Tibial artery (tissue), 4 donors: ENCODE results near the gene SMPD3.

ENCODE experiments used
- DNase-seq, 2 donors: peaks; one replicate each; pipeline ENCODE4 v3.0.0-alpha.2; 2019
- H3K27ac ChIP-seq, 2 donors: fragments of 200-600 bp; sonication (generic) in 1 of 2; 1 replicate in 1 of 2; 2 replicates in 1 of 2; pipeline ENCODE4 v1.5.1; 2018 to 2019; ENCODE audit warnings: mild to moderate bottlenecking in 1 of 2
- H3K27me3 ChIP-seq, 2 donors: fragments of 200-600 bp; sonication (generic) in 1 of 2; one replicate each; pipeline versions ENCODE4 v1.5.1 to v1.6.0; 2016 to 2019
- H3K36me3 ChIP-seq, 3 donors: fragments of 200-600 bp; sonication (generic) in 2 of 3; one replicate each; pipeline ENCODE4 v1.5.1; 2016 to 2019; ENCODE audit warnings: mild to moderate bottlenecking in 2 of 3
- H3K4me1 ChIP-seq, 4 donors: fragments of 200-600 bp; sonication (generic) in 2 of 4; 1 replicate in 3 of 4; 2 replicates in 1 of 4; pipeline ENCODE4 v1.5.1; 2016 to 2019
- H3K4me3 ChIP-seq, 2 donors: fragments of 200-600 bp; sonication (generic) in 1 of 2; 1 replicate in 1 of 2; 2 replicates in 1 of 2; pipeline ENCODE4 v1.5.1; 2018 to 2019; ENCODE audit warnings: mild to moderate bottlenecking in 2 of 2
- H3K9me3 ChIP-seq, 3 donors: fragments of 200-600 bp; sonication (generic) in 1 of 3; one replicate each; pipeline ENCODE4 v1.5.1; 2016 to 2019
- intact Hi-C: fragments of 100-400 bp; cut with DNase I; formaldehyde crosslinking; loops from one replicate; pipeline ENCODE4 v1.15.0; 2023; ENCODE audit warnings: low total_unique reads
- TF ChIP-seq, protein P1 (sequence below), 2 experiments: fragments of 200-600 bp in 1 of 2; fragments of 450-650 bp in 1 of 2; IDR thresholded peaks; one replicate each; pipeline ENCODE4 v1.5.1; 2017 to 2019; ENCODE audit warnings: antibody characterized with exemption in 2 of 2, mild to moderate bottlenecking in 1 of 2, moderate library complexity in 1 of 2

The SMPD3 gene

DNA sequence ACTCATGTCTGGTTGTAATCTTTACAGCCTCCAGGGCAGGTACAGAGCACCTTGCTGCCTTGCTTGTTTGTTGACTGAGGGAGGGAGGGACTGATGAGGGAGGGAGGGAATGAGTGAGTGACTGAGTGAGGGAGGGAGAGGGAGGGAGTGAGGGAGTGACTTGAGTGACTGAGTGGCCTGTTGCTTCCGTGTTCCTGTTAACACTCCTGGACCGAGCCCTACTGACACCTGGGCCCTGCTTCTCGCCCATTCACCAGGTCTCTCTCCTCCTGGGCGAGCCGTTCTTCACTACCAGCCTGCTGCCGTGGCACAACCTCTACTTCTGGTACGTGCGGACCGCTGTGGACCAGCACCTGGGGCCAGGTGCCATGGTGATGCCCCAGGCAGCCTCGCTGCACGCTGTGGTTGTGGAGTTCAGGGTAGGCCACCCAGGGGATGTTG, 96.3 kb downstream of the SMPD3 start:
- H3K27me3 ChIP-seq, result no peaks in the 10 kb centered on the region
- no peak for DNase-seq
- no peak overlapping the region for H3K27ac ChIP-seq
- H3K4me1 ChIP-seq, result no peaks in the 10 kb centered on the region
- intact Hi-C loops, result no loop called here
- peaks cover 69 to 100% (median 98%) of the 10 kb centered on the region in 3 donors for H3K36me3 ChIP-seq
- H3K4me3 ChIP-seq, result no peak overlapping the region
- H3K9me3 ChIP-seq, result no peaks in the 10 kb centered on the region
- TF ChIP-seq, protein P1, sequence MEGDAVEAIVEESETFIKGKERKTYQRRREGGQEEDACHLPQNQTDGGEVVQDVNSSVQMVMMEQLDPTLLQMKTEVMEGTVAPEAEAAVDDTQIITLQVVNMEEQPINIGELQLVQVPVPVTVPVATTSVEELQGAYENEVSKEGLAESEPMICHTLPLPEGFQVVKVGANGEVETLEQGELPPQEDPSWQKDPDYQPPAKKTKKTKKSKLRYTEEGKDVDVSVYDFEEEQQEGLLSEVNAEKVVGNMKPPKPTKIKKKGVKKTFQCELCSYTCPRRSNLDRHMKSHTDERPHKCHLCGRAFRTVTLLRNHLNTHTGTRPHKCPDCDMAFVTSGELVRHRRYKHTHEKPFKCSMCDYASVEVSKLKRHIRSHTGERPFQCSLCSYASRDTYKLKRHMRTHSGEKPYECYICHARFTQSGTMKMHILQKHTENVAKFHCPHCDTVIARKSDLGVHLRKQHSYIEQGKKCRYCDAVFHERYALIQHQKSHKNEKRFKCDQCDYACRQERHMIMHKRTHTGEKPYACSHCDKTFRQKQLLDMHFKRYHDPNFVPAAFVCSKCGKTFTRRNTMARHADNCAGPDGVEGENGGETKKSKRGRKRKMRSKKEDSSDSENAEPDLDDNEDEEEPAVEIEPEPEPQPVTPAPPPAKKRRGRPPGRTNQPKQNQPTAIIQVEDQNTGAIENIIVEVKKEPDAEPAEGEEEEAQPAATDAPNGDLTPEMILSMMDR (IDR thresholded peaks at IDR 0.05), result no peak

DNA sequence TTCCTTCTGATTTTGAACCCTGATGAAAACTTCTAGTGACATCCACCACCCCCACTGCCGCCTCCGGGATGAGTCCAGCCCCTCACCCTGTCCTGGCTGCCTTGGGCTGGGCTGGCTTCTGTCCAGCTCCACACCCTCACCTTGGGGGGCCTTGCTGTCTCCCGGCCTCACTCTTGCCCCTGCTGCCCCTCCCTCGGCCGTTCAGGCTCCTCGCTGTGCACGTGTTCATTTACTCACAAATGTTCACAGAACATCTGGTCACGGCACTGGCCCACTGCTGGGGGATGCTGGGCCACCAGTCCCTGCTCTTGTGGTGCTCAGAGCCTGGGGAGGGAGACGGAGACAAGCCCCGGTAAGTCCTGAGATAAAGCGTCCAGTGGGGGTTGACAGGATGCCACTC, 96.8 kb downstream of the SMPD3 start:
- DNase-seq, result no peak
- peaks cover 68 to 100% (median 98%) of the 10 kb centered on the region in 3 donors for H3K36me3 ChIP-seq
- no peaks in the 10 kb centered on the region for H3K4me1 ChIP-seq
- no peaks in the 10 kb centered on the region for H3K9me3 ChIP-seq
- no peak overlapping the region for H3K4me3 ChIP-seq
- no peaks in the 10 kb centered on the region for H3K27me3 ChIP-seq
- no peak overlapping the region for H3K27ac ChIP-seq
- intact Hi-C loops, result no loop called here
- TF ChIP-seq, protein P1 (IDR thresholded peaks at IDR 0.05), result no peak

DNA sequence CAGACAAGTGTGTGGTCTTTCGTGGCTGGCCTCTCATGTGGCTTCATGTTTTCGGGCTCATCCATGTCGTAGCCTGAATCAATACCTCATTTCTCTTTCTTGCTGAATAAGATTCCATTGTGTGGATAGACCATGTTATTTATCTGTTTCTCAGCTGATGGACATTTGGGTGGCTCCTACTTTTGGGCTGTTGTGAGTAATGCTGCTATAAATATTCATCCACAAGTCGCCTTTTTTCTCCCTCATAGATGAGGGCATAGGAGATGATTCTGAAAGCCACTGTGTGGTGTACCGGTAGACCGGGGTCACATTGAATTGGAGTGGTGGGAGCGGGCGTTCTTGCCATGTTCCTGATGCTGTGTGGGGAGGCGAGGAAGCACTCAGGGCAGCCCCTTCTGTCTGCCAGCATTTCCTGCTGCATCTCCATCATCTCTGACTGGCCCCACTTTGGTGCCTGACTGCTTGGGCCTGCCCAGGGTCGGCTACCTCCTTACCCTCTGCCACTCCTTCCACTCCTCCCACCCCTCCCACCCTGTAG, 97.4 kb downstream of the SMPD3 start:
- no peaks in the 10 kb centered on the region for H3K4me1 ChIP-seq
- H3K4me3 ChIP-seq, result no peak overlapping the region
- no peak for DNase-seq
- intact Hi-C loops, result no loop called here
- H3K9me3 ChIP-seq, result no peaks in the 10 kb centered on the region
- no peaks in the 10 kb centered on the region for H3K27me3 ChIP-seq
- peaks cover 68 to 100% (median 98%) of the 10 kb centered on the region in 3 donors for H3K36me3 ChIP-seq
- H3K27ac ChIP-seq, result no peak overlapping the region
- TF ChIP-seq, protein P1 (IDR thresholded peaks at IDR 0.05), result no peak

DNA sequence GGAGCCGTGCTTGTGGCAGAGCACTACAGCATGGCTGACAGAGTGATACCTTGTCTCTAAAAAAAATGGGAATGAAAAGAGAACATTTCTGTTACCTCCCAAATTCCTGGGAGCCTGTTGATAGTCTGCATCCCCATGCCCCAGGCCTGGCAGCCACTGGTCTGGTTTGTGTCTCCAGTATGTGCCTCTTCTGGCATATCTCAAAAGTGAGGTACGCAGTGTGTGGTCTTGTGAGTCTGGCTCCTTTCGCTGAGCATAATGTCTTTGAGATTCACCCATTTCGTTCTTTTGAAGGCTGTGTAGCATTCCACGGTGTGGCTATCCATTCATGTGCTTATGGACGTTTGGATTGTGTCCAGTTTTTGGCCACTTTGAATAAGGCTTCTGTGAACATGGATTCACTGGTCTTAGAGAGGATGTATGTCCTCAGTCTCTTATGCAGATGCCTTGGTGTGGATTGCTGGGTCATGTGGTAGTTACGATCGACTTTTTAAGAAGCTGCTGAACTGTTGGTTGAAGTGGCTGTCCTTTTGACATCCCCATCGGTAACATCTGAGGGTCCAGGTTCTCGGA, 98.4 kb downstream of the SMPD3 start:
- Histone ChIP-seq H3K27ac (no peak overlapping the region), H3K36me3 (peaks cover 69 to 100% (median 98%) of the 10 kb centered on the region in 3 donors), H3K27me3 (no peaks in the 10 kb centered on the region), H3K4me1 (no peaks in the 10 kb centered on the region), H3K4me3 (no peak overlapping the region), H3K9me3 (no peaks in the 10 kb centered on the region)
- intact Hi-C loops, result no loop called here
- DNase-seq, result no peak
- TF ChIP-seq, protein P1 (IDR thresholded peaks at IDR 0.05), result no peak

DNA sequence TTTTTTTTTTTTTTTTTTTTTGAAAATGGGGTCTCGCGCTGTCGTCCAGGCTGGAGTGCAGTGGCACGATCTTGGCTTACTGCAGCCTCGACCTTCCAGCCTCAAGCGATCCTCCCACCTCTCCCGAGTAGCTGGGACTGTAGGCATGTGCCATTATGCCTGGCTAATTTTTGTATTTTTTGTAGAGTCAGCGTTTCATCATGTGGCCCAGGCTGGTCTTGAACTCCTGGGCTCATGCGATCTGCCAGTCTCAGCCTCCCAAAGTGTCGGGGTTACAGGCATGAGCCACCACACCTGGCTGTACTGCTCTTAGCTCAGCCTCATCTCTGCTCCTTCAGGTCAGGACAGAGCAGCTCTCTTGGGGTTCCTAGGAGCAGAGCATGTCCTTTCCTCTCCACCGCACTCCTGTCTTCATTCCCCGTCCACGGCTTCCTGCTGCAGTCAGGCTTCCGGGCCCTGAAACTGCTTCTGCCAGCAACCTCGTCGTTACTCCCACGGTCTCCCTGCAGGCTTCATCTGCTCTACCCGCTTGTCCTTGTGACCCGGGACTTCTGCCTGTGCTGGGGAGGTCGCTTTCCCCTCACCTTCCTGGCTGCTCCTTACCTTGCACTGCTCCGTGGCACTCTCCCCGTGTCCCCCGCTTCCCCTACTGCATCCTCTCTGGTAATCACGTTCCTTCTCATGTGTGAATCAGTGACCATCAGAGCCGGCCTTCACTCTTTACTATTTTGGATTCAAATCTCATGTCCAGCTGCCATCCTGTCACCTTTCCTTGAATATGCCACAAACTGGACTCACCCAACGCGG, 99.5 kb downstream of the SMPD3 start:
- Histone ChIP-seq H3K4me1 (no peaks in the 10 kb centered on the region), H3K36me3 (peaks cover 60 to 91% (median 88%) of the 10 kb centered on the region in 3 donors), H3K27me3 (no peaks in the 10 kb centered on the region), H3K9me3 (no peaks in the 10 kb centered on the region), H3K4me3 (no peak overlapping the region), H3K27ac (no peak overlapping the region)
- TF ChIP-seq, protein P1 (IDR thresholded peaks at IDR 0.05), result no peak
- intact Hi-C loops, result no loop called here
- no peak for DNase-seq
